H1 (cell line): ENCODE data around the gene GSDME. TPM values are rescaled to one million over a fixed set of nuclear protein-coding genes. Genes with fewer than 3 reads are reported as not detected.

Experiments
- CTCF ChIA-PET: fragments of 300-600 bp; sonication (Branson Sonifier 250); formaldehyde crosslinking; loops from one replicate; lab custom pipeline; 2021; ENCODE audit not compliant: partially characterized antibody; lab: Charles Lee
- POLR2A ChIA-PET: fragments of 300-600 bp; sonication (Branson Sonifier 250); formaldehyde crosslinking; loops from one replicate; lab custom pipeline; 2021; ENCODE audit warnings: inconsistent platforms; ENCODE audit not compliant: partially characterized antibody; lab: Charles Lee
- DNase-seq, 2 experiments: peaks; one replicate each; pipeline versions ENCODE4 v3.0.0 to v3.0.0-alpha.2; 2010 to 2022; ENCODE audit warnings: low spot score in 2 of 2, low read depth in 1 of 2, mixed read lengths in 1 of 2
- FAIRE-seq: peaks from 2 replicates; lab custom pipeline; 2011; peaks lifted over from hg19 to GRCh38; lab: Jason Lieb, UNC
- H2AFZ ChIP-seq: 2 replicates; pipeline ENCODE4 v1.8.1; 2012; ENCODE audit warnings: low read length, inconsistent platforms
- H2AK5ac ChIP-seq: 2 replicates; pipeline ENCODE4 v1.6.1; 2013; ENCODE audit warnings: low read depth, low read length
- H2BK120ac ChIP-seq: replicated peaks from 2 replicates; pipeline ENCODE3; 2013; ENCODE audit warnings: low read depth, low read length, inconsistent platforms
- H2BK12ac ChIP-seq: 2 replicates; pipeline ENCODE4 v1.6.1; 2013; ENCODE audit warnings: low read depth, low read length
- H2BK15ac ChIP-seq: 2 replicates; pipeline ENCODE4 v1.6.1; 2013; ENCODE audit warnings: low read length
- H2BK20ac ChIP-seq: 2 replicates; pipeline ENCODE4 v1.6.1; 2013; ENCODE audit warnings: low read length
- H2BK5ac ChIP-seq: 2 replicates; pipeline ENCODE4 v1.6.1; 2013; ENCODE audit warnings: low read depth, low read length
- H3K14ac ChIP-seq: 2 replicates; pipeline ENCODE4 v1.6.1; 2013; ENCODE audit warnings: inconsistent platforms; ENCODE audit not compliant: insufficient read length
- H3K18ac ChIP-seq: 2 replicates; pipeline ENCODE4 v1.6.1; 2013; ENCODE audit warnings: low read length; ENCODE audit errors: extremely low read depth
- H3K23ac ChIP-seq: 2 replicates; pipeline ENCODE4 v1.6.1; 2013; ENCODE audit warnings: inconsistent platforms; ENCODE audit not compliant: insufficient read length
- H3K23me2 ChIP-seq: 2 replicates; pipeline ENCODE4 v1.6.1; 2013; ENCODE audit warnings: low read depth, low read length
- H3K27ac ChIP-seq: 2 replicates; pipeline ENCODE4 v1.6.1; 2011; ENCODE audit warnings: low read depth, low read length, inconsistent platforms
- H3K27me3 ChIP-seq, 4 experiments: replicated peaks in 1 of 4; 1 replicate in 1 of 4; 2 replicates in 3 of 4; pipeline versions ENCODE4 v1.6.1 to v1.8.1; 2011 to 2013; ENCODE audit warnings: low read length in 3 of 4, mild to moderate bottlenecking in 3 of 4, inconsistent platforms in 2 of 4, mixed read lengths in 2 of 4, moderate library complexity in 1 of 4; ENCODE audit not compliant: control insufficient read depth in 3 of 4, insufficient read depth in 3 of 4; ENCODE audit errors: extremely low read depth in 1 of 4
- H3K36me3 ChIP-seq, 4 experiments: 2 replicates each; pipeline versions ENCODE4 v1.6.1 to v1.8.1; 2011 to 2013; ENCODE audit warnings: mild to moderate bottlenecking in 4 of 4, low read length in 3 of 4, moderate library complexity in 2 of 4, control low read depth in 1 of 4, inconsistent platforms in 1 of 4; ENCODE audit not compliant: insufficient read depth in 4 of 4, control insufficient read depth in 2 of 4
- H3K4ac ChIP-seq: replicated peaks from 2 replicates; pipeline ENCODE3; 2013; ENCODE audit warnings: low read length, low read depth, mixed read lengths, inconsistent platforms; ENCODE audit not compliant: insufficient read length
- H3K4me1 ChIP-seq, 4 experiments: replicated peaks in 1 of 4; 1 replicate in 1 of 4; 2 replicates in 3 of 4; pipeline versions ENCODE4 v1.6.1 to v1.8.1; 2011 to 2013; ENCODE audit warnings: low read length in 3 of 4, inconsistent platforms in 2 of 4, mixed read lengths in 1 of 4; ENCODE audit not compliant: insufficient read depth in 4 of 4, control insufficient read depth in 3 of 4
- H3K4me2 ChIP-seq, 2 experiments: 2 replicates each; pipeline versions ENCODE4 v1.6.1 to v1.8.1; 2011 to 2013; ENCODE audit warnings: low read depth in 2 of 2, low read length in 2 of 2, control low read depth in 1 of 2, inconsistent platforms in 1 of 2, mild to moderate bottlenecking in 1 of 2; ENCODE audit not compliant: insufficient read depth in 1 of 2
- H3K4me3 ChIP-seq, 4 experiments: fragments of 200-600, 300-600 bp in 1 of 4; sonication (generic), shearing (Covaris generic), sonication (Bioruptor Twin) in 1 of 4; 2 replicates each; pipeline versions ENCODE4 v1.5.1 to v1.8.1; 2011 to 2016; ENCODE audit warnings: low read length in 4 of 4, low read depth in 3 of 4, control low read depth in 2 of 4, inconsistent platforms in 2 of 4, mild to moderate bottlenecking in 2 of 4, mixed read lengths in 1 of 4, moderate library complexity in 1 of 4; ENCODE audit not compliant: insufficient read depth in 2 of 4; ENCODE audit errors: extremely low read depth in 1 of 4
- H3K56ac ChIP-seq: replicated peaks from 2 replicates; pipeline ENCODE3; 2013; ENCODE audit warnings: low read depth, mild to moderate bottlenecking, mixed read lengths, low read length, inconsistent platforms; ENCODE audit not compliant: insufficient read length
- H3K79me1 ChIP-seq: 2 replicates; pipeline ENCODE4 v1.6.1; 2013; ENCODE audit warnings: low read depth, low read length, control low read depth
- H3K79me2 ChIP-seq, 2 experiments: 2 replicates each; pipeline versions ENCODE4 v1.6.1 to v1.8.1; 2012 to 2013; ENCODE audit warnings: low read length in 2 of 2, mild to moderate bottlenecking in 2 of 2, inconsistent platforms in 1 of 2; ENCODE audit not compliant: insufficient read depth in 2 of 2, control insufficient read depth in 1 of 2
- H3K9ac ChIP-seq, 4 experiments: replicated peaks in 1 of 4; 1 replicate in 1 of 4; 2 replicates in 3 of 4; pipeline versions ENCODE4 v1.6.1 to v1.8.1; 2011 to 2013; ENCODE audit warnings: low read depth in 3 of 4, low read length in 3 of 4, control low read depth in 2 of 4, mild to moderate bottlenecking in 2 of 4, moderate library complexity in 2 of 4, inconsistent platforms in 1 of 4; ENCODE audit errors: extremely low read depth in 1 of 4
- H3K9me3 ChIP-seq, 2 experiments: 2 replicates each; pipeline versions ENCODE4 v1.6.1 to v1.8.1; 2012 to 2013; ENCODE audit warnings: mild to moderate bottlenecking in 2 of 2, moderate library complexity in 2 of 2, control low read depth in 1 of 2, inconsistent platforms in 1 of 2, low read depth in 1 of 2, low read length in 1 of 2, mixed read lengths in 1 of 2; ENCODE audit not compliant: insufficient read depth in 2 of 2
- H4K20me1 ChIP-seq, 2 experiments: replicated peaks in 1 of 2; 2 replicates each; pipeline versions ENCODE3 to v1.8.1; 2011 to 2013; ENCODE audit warnings: inconsistent platforms in 2 of 2, low read length in 2 of 2, mild to moderate bottlenecking in 1 of 2; ENCODE audit not compliant: insufficient read depth in 2 of 2, control insufficient read depth in 1 of 2
- H4K5ac ChIP-seq: 2 replicates; pipeline ENCODE4 v1.6.1; 2013; ENCODE audit warnings: low read length, low read depth, mixed read lengths, inconsistent platforms; ENCODE audit not compliant: insufficient read length
- H4K8ac ChIP-seq: 2 replicates; pipeline ENCODE4 v1.8.0; 2013; ENCODE audit warnings: mild to moderate bottlenecking, moderate library complexity, low read length, inconsistent platforms; ENCODE audit not compliant: insufficient read depth; ENCODE audit errors: extremely low read depth
- H4K91ac ChIP-seq: replicated peaks from 2 replicates; pipeline ENCODE3; 2013; ENCODE audit warnings: low read length, mixed read lengths, inconsistent platforms; ENCODE audit not compliant: insufficient read length
- GTF2F1 ChIP-seq: IDR thresholded peaks from 2 replicates; pipeline ENCODE4 v1.6.1; 2012; ENCODE audit warnings: low read depth, low read length, improper control_type of control experiment, borderline replicate concordance
- RFX5 ChIP-seq: IDR thresholded peaks from 2 replicates; pipeline ENCODE4 v1.6.1; 2011; ENCODE audit warnings: low read depth, low read length, improper control_type of control experiment, borderline replicate concordance
- RXRA ChIP-seq: IDR thresholded peaks from 2 replicates; pipeline ENCODE4 v1.6.1; 2011; ENCODE audit warnings: low read depth, mild to moderate bottlenecking, low read length, moderate library complexity; ENCODE audit not compliant: insufficient read depth
- SRF ChIP-seq: IDR thresholded peaks from 2 replicates; pipeline ENCODE4 v1.6.1; 2011; ENCODE audit warnings: mild to moderate bottlenecking, low read depth, low read length, moderate library complexity
- USF2 ChIP-seq: IDR thresholded peaks from 2 replicates; pipeline ENCODE4 v1.6.1; 2011; ENCODE audit warnings: low read length, improper control_type of control experiment
- YY1 ChIP-seq: IDR thresholded peaks from 2 replicates; pipeline ENCODE4 v1.6.1; 2011; ENCODE audit warnings: low read depth, mild to moderate bottlenecking, low read length
- polyA plus RNA-seq, 7 experiments: library from polyadenylated mRNA; depleted of rRNA in 3 of 7; stranded (reverse) in 5 of 7; unstranded in 2 of 7; fragments of >200 nt in 5 of 7; fragments of 200-250 nt in 2 of 7; gene quantifications; 1 replicate in 5 of 7; 2 replicates in 1 of 7; 4 replicates in 1 of 7; pipeline versions ENCODE4 v1.2.1 to v1.2.3, GENCODE V29; 2011 to 2013; ENCODE audit warnings: missing spikeins in 2 of 7, mixed read lengths in 2 of 7
- total RNA-seq: library from RNA; stranded (reverse); fragmentation: NEBNext Ultra II Directional; extraction: Animal tissue kit (Norgen Biotek cat#: 25700); gene quantifications from 2 replicates; pipeline ENCODE4 v1.2.1, GENCODE V29; 2021
- TF ChIP-seq, protein P1 (sequence below): IDR thresholded peaks from 2 replicates; pipeline ENCODE4 v1.6.1; 2012; ENCODE audit warnings: low read length, inconsistent platforms
- TF ChIP-seq, protein P2 (sequence below): IDR thresholded peaks from 2 replicates; pipeline ENCODE4 v1.6.1; 2012; ENCODE audit warnings: inconsistent platforms

GSDME gene
- total and polyA plus RNA-seq, 2 of the 8 experiments (the other 6 are each of a cell fraction or from before 2014, with no cell fraction given) = 5.4 to 7.6 TPM

DNA sequence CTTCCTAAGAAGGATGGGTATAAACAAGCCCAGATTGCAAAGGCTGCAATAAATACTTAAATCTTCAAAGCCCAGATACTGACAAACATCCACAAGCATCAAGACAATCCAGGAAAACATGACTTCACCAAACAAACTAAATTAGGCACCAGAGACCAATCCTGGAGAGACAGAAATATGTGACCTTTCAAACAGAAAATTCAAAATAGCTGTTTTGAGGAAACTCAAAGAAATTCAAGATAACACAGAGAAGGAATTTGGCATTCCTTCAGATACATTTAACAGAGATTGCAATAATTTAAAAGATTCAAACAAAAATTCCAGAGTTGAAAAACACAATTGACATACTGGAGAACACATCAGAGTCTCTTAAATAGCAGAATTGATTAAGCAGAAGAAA lies 23.0 kb downstream of the GSDME start:
- Histone ChIP-seq H2AFZ (no peak overlapping the region), H4K20me1 (no peaks in the 10 kb centered on the region), H3K79me1 (no peaks in the 10 kb centered on the region), H3K79me2 (no peaks in the 10 kb centered on the region), H2AK5ac (no peak overlapping the region), H3K23me2 (no peaks in the 10 kb centered on the region), H2BK20ac (no peak overlapping the region), H3K9me3 (peaks cover 0 to 3% of the 10 kb centered on the region in 2 experiments; a peak in 1 of 4 replicates), H2BK12ac (no peak overlapping the region), H3K27me3 (no peaks in the 10 kb centered on the region), H4K91ac (no peak overlapping the region), H2BK5ac (no peak overlapping the region), H4K8ac (no peak overlapping the region), H3K4me1 (peaks cover 0 to 1% (median 0%) of the 10 kb centered on the region in 4 experiments; a peak in 1 of 7 replicates), H2BK120ac (no peak overlapping the region), H2BK15ac (no peak overlapping the region), H3K14ac (no peak overlapping the region), H3K56ac (no peak overlapping the region), H3K4me2 (no peak overlapping the region), H3K23ac (no peak overlapping the region), H4K5ac (no peak overlapping the region), H3K9ac (no peak overlapping the region), H3K4ac (no peak overlapping the region), H3K4me3 (no peak overlapping the region), H3K18ac (no peak overlapping the region), H3K27ac (no peak overlapping the region), H3K36me3 (no peaks in the 10 kb centered on the region; a peak in 1 of 8 replicates)
- ChIA-PET POLR2A (no interaction called here), CTCF (interaction anchor here (1.8 kb wide), 1 partner anchor 18 kb away, joined by 9 read pairs; no protein-coding TSS in a partner anchor)
- TF ChIP-seq RFX5 (no peak), YY1 (no peak), RXRA (no peak), GTF2F1 (no peak), USF2 (no peak), SRF (no peak)
- TF ChIP-seq, protein P1, sequence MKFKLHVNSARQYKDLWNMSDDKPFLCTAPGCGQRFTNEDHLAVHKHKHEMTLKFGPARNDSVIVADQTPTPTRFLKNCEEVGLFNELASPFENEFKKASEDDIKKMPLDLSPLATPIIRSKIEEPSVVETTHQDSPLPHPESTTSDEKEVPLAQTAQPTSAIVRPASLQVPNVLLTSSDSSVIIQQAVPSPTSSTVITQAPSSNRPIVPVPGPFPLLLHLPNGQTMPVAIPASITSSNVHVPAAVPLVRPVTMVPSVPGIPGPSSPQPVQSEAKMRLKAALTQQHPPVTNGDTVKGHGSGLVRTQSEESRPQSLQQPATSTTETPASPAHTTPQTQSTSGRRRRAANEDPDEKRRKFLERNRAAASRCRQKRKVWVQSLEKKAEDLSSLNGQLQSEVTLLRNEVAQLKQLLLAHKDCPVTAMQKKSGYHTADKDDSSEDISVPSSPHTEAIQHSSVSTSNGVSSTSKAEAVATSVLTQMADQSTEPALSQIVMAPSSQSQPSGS = no peak
- TF ChIP-seq, protein P2, sequence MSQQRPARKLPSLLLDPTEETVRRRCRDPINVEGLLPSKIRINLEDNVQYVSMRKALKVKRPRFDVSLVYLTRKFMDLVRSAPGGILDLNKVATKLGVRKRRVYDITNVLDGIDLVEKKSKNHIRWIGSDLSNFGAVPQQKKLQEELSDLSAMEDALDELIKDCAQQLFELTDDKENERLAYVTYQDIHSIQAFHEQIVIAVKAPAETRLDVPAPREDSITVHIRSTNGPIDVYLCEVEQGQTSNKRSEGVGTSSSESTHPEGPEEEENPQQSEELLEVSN = no peak
- DNase-seq (no peak), FAIRE-seq (no peak)
